GM21390 (cell line): ENCODE results near the gene CD300C.
"Not testable (repeated sequence)": the region's sequence is repeated elsewhere in the genome, so short reads cannot be mapped to it uniquely, and the experiment has no call there.

Experiments used
- ATAC-seq: cut with Tn5 transposase; IDR thresholded peaks from one replicate; pipeline ENCODE4 v1.9.1; 2021; ENCODE audit not compliant: unreplicated experiment

CD300C gene

GRCh38 chr17:74536890-74537289 is 9.0 kb downstream of the CD300C start:
- no peak for ATAC-seq

- no peak for ATAC-seq
Observed at GRCh38 chr17:74532115-74532514, 13.8 kb downstream of the CD300C start.

- ATAC-seq, result no peak
Observed at GRCh38 chr17:74531231-74531761, 14.6 kb downstream of the CD300C start, which contains the start of gene CD300LB. Gene CD300LB, minus strand, starts transcription at chr17:74531475. Its CDS starts 125 bp downstream, at chr17:74531350.

GRCh38 chr17:74530831-74531150 is 15.1 kb downstream of the CD300C start:
- no peak for ATAC-seq

GRCh38 chr17:74529243-74529642 is 16.7 kb downstream of the CD300C start:
- no peak for ATAC-seq

GRCh38 chr17:74528491-74529199 is 17.3 kb downstream of the CD300C start:
- ATAC-seq, result peak; percentile 73

- no peak for ATAC-seq
Observed at GRCh38 chr17:74527756-74528155, 18.2 kb downstream of the CD300C start.

- no peak for ATAC-seq
Observed at GRCh38 chr17:74527081-74527480, 18.8 kb downstream of the CD300C start.

GRCh38 chr17:74526681-74527080 is 19.2 kb downstream of the CD300C start:
- no peak for ATAC-seq

- ATAC-seq, result no peak
Observed at GRCh38 chr17:74525781-74526288, 20.1 kb downstream of the CD300C start.

GRCh38 chr17:74525465-74525725 is 20.5 kb downstream of the CD300C start:
- ATAC-seq, result no peak

- no peak for ATAC-seq
Observed at GRCh38 chr17:74524653-74525464, 21.1 kb downstream of the CD300C start.

GRCh38 chr17:74523308-74523707 is 22.6 kb downstream of the CD300C start:
- no peak for ATAC-seq

- no peak for ATAC-seq
Observed at GRCh38 chr17:74522381-74523105, 23.4 kb downstream of the CD300C start.

GRCh38 chr17:74521701-74522201 is 24.2 kb downstream of the CD300C start:
- ATAC-seq, result no peak

- ATAC-seq, result no peak
Observed at GRCh38 chr17:74520790-74521480, 25.0 kb downstream of the CD300C start.

- no peak for ATAC-seq
Observed at GRCh38 chr17:74520016-74520434, 25.9 kb downstream of the CD300C start.

GRCh38 chr17:74518413-74518981 is 27.4 kb downstream of the CD300C start:
- ATAC-seq, result not testable (repeated sequence)

GRCh38 chr17:74516561-74517328 is 29.2 kb downstream of the CD300C start:
- no peak for ATAC-seq

GRCh38 chr17:74515941-74516340 is 30.0 kb downstream of the CD300C start:
- no peak for ATAC-seq
